ENCODE results near the gene SNRNP35. TPM values are rescaled to one million over a fixed set of nuclear protein-coding genes. Genes with fewer than 3 reads are reported as not detected.

SNRNP35 gene
- total and polyA plus RNA-seq, 2 of the 8 experiments (the other 6 are each of a cell fraction or from before 2014, with no cell fraction given), result 8.0 to 16.9 TPM

GRCh38 chr12:123475246-123475703 is 17.3 kb downstream of the SNRNP35 start:
- no peak overlapping the region for H3K14ac ChIP-seq (ENCODE audit: insufficient read length)
- H3K56ac ChIP-seq (replicated peaks; ENCODE audit: insufficient read length, low read depth, low read length), result no peak overlapping the region
- H3K9me3 ChIP-seq (ENCODE audit: insufficient read depth in 2 of 2, low read depth in 1 of 2, low read length in 1 of 2), result no peaks in the 10 kb centered on the region
- CTCF ChIA-PET (ENCODE audit: partially characterized antibody), result interaction anchor here (0.6 to 0.8 kb wide), 2 partner anchors 10 to 14 kb away, joined by 3 read pairs; no protein-coding TSS in a partner anchor
- no peak overlapping the region for H2BK15ac ChIP-seq (ENCODE audit: low read length)
- no peak overlapping the region for H4K5ac ChIP-seq (ENCODE audit: insufficient read length, low read depth, low read length)
- H4K91ac ChIP-seq (replicated peaks; ENCODE audit: insufficient read length, low read length), result no peak overlapping the region
- no peaks in the 10 kb centered on the region for H3K4me1 ChIP-seq (replicated peaks in 1 of 4; ENCODE audit: control insufficient read depth in 3 of 4, insufficient read depth in 4 of 4, low read length in 3 of 4)
- no peaks in the 10 kb centered on the region for H3K23me2 ChIP-seq (ENCODE audit: low read depth, low read length)
- no peaks in the 10 kb centered on the region for H3K27me3 ChIP-seq (replicated peaks in 1 of 4; ENCODE audit: control insufficient read depth in 3 of 4, extremely low read depth in 1 of 4, insufficient read depth in 3 of 4, low read length in 3 of 4)
- no peak overlapping the region for H2BK120ac ChIP-seq (replicated peaks; ENCODE audit: low read depth, low read length)
- H3K4ac ChIP-seq (replicated peaks; ENCODE audit: insufficient read length, low read depth, low read length), result no peak overlapping the region
- H3K79me2 ChIP-seq (ENCODE audit: control insufficient read depth in 1 of 2, insufficient read depth in 2 of 2, low read length in 2 of 2), result no peaks in the 10 kb centered on the region
- no peak overlapping the region for H2BK20ac ChIP-seq (ENCODE audit: low read length)
- 94% methylated on average over 15 of the region's 15 CpGs; no CpG with 5 or more reads in 1 of the 2 experiments for whole genome bisulfite sequencing, 2 experiments (ENCODE audit: extremely low coverage in 1 of 2, insufficient coverage in 1 of 2, insufficient read length in 1 of 2, insufficient replicate concordance in 2 of 2, low coverage in 1 of 2, low lambda C conversion rate in 2 of 2, missing lambda C conversion rate in 1 of 2)
- no peak for FAIRE-seq
- no peak overlapping the region for H3K23ac ChIP-seq (ENCODE audit: insufficient read length)
- peaks cover 0 to 3% of the 10 kb centered on the region in 2 experiments for H4K20me1 ChIP-seq (replicated peaks in 1 of 2; ENCODE audit: control insufficient read depth in 1 of 2, insufficient read depth in 2 of 2, low read length in 2 of 2)
- no peak overlapping the region for H3K9ac ChIP-seq (replicated peaks in 1 of 4; ENCODE audit: extremely low read depth in 1 of 4, low read depth in 3 of 4, low read length in 3 of 4)
- POLR2A ChIA-PET (ENCODE audit: partially characterized antibody), result interaction anchor here (1.0 to 1.1 kb wide), 2 partner anchors 11 to 15 kb away, joined by 4 to 5 read pairs; no protein-coding TSS in a partner anchor
- no peak overlapping the region for H2AFZ ChIP-seq (ENCODE audit: low read length)
- no peaks in the 10 kb centered on the region for H3K79me1 ChIP-seq (ENCODE audit: low read depth, low read length)
- no peak overlapping the region for H3K4me3 ChIP-seq (ENCODE audit: extremely low read depth in 1 of 4, insufficient read depth in 2 of 4, low read depth in 3 of 4, low read length in 4 of 4)
- no peak for DNase-seq (ENCODE audit: low read depth in 1 of 2, low spot score in 2 of 2)
- no peak overlapping the region for H2AK5ac ChIP-seq (ENCODE audit: low read depth, low read length)
- H3K4me2 ChIP-seq (ENCODE audit: insufficient read depth in 1 of 2, low read depth in 2 of 2, low read length in 2 of 2), result no peak overlapping the region
- H2BK5ac ChIP-seq (ENCODE audit: low read depth, low read length), result no peak overlapping the region
- H4K8ac ChIP-seq (ENCODE audit: extremely low read depth, insufficient read depth, low read length), result no peak overlapping the region
- H3K27ac ChIP-seq (ENCODE audit: low read depth, low read length), result no peak overlapping the region
- H3K18ac ChIP-seq (ENCODE audit: extremely low read depth, low read length), result no peak overlapping the region
- H3K36me3 ChIP-seq (ENCODE audit: control insufficient read depth in 2 of 4, insufficient read depth in 4 of 4, low read length in 3 of 4), result peaks cover 0 to 14% (median 1%) of the 10 kb centered on the region in 4 experiments; a peak in 4 of 8 replicates
- no peak overlapping the region for H2BK12ac ChIP-seq (ENCODE audit: low read depth, low read length)
- no peak for TF ChIP-seq ATF2 (IDR thresholded peaks at IDR 0.05; ENCODE audit: low read length)
- no peak for TF ChIP-seq CBX8 (IDR thresholded peaks at IDR 0.05; ENCODE audit: borderline replicate concordance, low read depth, low read length)
- no peak for TF ChIP-seq BACH1 (IDR thresholded peaks at IDR 0.05; ENCODE audit: low read length)
- no peak for TF ChIP-seq CHD1 (IDR thresholded peaks at IDR 0.05; ENCODE audit: low read depth, low read length)
- TF ChIP-seq ASH2L (IDR thresholded peaks at IDR 0.05; ENCODE audit: low read length), result no peak
- no peak for TF ChIP-seq E2F6 (IDR thresholded peaks at IDR 0.05)
- no peak for TF ChIP-seq TAF7 (optimal IDR thresholded peaks at IDR 0.05; ENCODE audit: borderline replicate concordance, low read depth, low read length)
- no peak for TF ChIP-seq RAD21 (IDR thresholded peaks at IDR 0.05 in 1 of 2, conservative IDR thresholded peaks at IDR 0.05 in 1 of 2; ENCODE audit: low read depth in 2 of 2, low read length in 2 of 2)
- TF ChIP-seq PHF8 (conservative IDR thresholded peaks at IDR 0.05; ENCODE audit: low read depth, low read length), result no peak
- TF ChIP-seq SP4 (IDR thresholded peaks at IDR 0.05; ENCODE audit: low read length), result no peak
- no peak for TF ChIP-seq CHD2 (IDR thresholded peaks at IDR 0.05; ENCODE audit: low read length)
- no peak for TF ChIP-seq TEAD4 (IDR thresholded peaks at IDR 0.05; ENCODE audit: low read depth, low read length)

All from H1 (cell line).